Upper lobe of left lung (tissue), 6 donors: ENCODE results near the gene NEURL2. TPM values are rescaled to one million over a fixed set of nuclear protein-coding genes. Genes with fewer than 3 reads are reported as not detected.

ENCODE experiments used
- ATAC-seq, 2 donors: fragments of 200-7000 bp; cut with Tn5 transposase; one replicate each; pipeline ENCODE4 v1.9.1; 2022; ENCODE audit warnings: mild to moderate bottlenecking in 2 of 2, moderate library complexity in 2 of 2; ENCODE audit not compliant: low FRiP score in 2 of 2
- DNase-seq, 2 donors: peaks; one replicate each; pipeline ENCODE4 v3.0.0-alpha.2; 2019 to 2020
- H3K27ac ChIP-seq, 4 donors: fragments of 200-600 bp; sonication (generic); one replicate each; pipeline ENCODE4 v1.5.1; 2016 to 2019
- H3K27me3 ChIP-seq, 4 donors: fragments of 200-600 bp; sonication (generic); one replicate each; pipeline ENCODE4 v1.5.1; 2017 to 2019
- H3K36me3 ChIP-seq, 4 donors: fragments of 200-600 bp; sonication (generic); one replicate each; pipeline ENCODE4 v1.5.1; 2016 to 2019
- H3K4me1 ChIP-seq, 4 donors: fragments of 200-600 bp; sonication (generic); one replicate each; pipeline ENCODE4 v1.5.1; 2018 to 2019
- H3K4me3 ChIP-seq, 4 donors: fragments of 200-600 bp; sonication (generic); one replicate each; pipeline ENCODE4 v1.5.1; 2017 to 2019; ENCODE audit warnings: mild to moderate bottlenecking in 2 of 4, moderate library complexity in 1 of 4
- H3K9me3 ChIP-seq, 4 donors: fragments of 200-600 bp; sonication (generic); one replicate each; pipeline ENCODE4 v1.5.1; 2018 to 2019
- EP300 ChIP-seq, 4 donors: sonication (generic); formaldehyde crosslinking; IDR thresholded peaks; one replicate each; pipeline ENCODE4 v1.5.1; 2017; ENCODE audit warnings: antibody characterized with exemption in 4 of 4, control low read depth in 2 of 4
- POLR2A ChIP-seq, 4 donors: fragments of 450-650 bp; IDR thresholded peaks; one replicate each; pipeline ENCODE4 v1.5.1; 2016 to 2017; ENCODE audit warnings: antibody characterized with exemption in 4 of 4, mild to moderate bottlenecking in 2 of 4
- POLR2AphosphoS5 ChIP-seq, 2 donors: sonication (generic); formaldehyde crosslinking; IDR thresholded peaks; one replicate each; pipeline ENCODE4 v1.5.1; 2017; ENCODE audit warnings: antibody characterized with exemption in 2 of 2
- WGBS, 2 donors: methylation state at CpG; one replicate each; pipeline ENCODE4 v1.1.5; 2017 to 2018; 5-methylcytosine and 5-hydroxymethylcytosine counted together
- total RNA-seq, 6 donors: library from RNA; depleted of rRNA in 4 of 6; stranded (reverse); fragments of >200 nt in 4 of 6; gene quantifications; one replicate each; pipeline versions ENCODE4 v1.1.0 to v1.2.1, GENCODE V29; 2016 to 2021
- TF ChIP-seq, protein P1 (sequence below), 6 experiments: fragments of 450-650 bp in 4 of 6; fragments of 200-600 bp in 2 of 6; sonication (generic) in 2 of 6; IDR thresholded peaks; one replicate each; pipeline ENCODE4 v1.5.1; 2016 to 2019; ENCODE audit warnings: antibody characterized with exemption in 6 of 6
- donor health status: DM: no; HTN: no; CAD: no; lungs with moderate emphysema.
- donor health status: DM: no; HTN: yes; CAD: no; lungs with severe emphysema.

NEURL2 gene
- total RNA-seq, 6 donors from 2014 or later, result 3.9 to 31.4 (median 5.5) TPM

DNA sequence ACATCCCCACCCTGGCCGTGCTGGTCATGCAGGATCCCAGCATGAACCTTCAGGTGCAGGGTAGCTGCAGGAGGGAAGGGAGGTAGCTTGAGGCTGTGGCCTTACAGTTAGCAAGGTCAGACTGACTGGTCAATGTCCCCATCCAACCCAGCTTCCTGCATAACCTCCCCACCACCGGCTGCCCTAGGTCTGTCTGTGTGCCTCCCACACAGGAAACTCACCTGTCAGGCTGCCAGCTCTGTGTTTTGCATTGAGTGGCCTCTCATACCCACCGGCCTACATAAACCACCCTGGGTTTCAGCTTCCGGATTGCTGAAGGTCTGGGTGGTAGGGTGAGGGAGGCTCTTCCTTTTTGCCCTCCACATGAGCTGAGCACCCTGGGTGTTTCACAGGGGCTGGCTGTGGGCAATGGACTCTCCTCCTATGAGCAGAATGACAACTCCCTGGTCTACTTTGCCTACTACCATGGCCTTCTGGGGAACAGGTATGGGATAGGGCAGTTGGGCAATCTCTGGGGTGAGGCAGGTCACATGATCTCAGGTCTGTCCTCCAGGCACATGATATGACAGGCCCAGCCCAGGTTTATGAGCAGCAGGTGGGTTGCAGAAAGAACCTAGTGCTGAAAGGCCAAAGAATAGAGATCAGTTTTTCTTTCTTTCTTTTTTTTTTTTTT, 2.0 kb upstream of the NEURL2 start:
- no peaks in the 10 kb centered on the region for H3K27me3 ChIP-seq
- H3K4me3 ChIP-seq, result peak overlapping the region in 1 of 4 donors; percentile 90
- ATAC-seq (no peak), DNase-seq (no peak)
- H3K4me1 ChIP-seq, result peaks cover 23 to 35% (median 28%) of the 10 kb centered on the region in 4 donors
- WGBS, 2 donors, result 56 to 59% methylated on average over 2 to 4 of the region's 4 CpGs
- H3K9me3 ChIP-seq, result no peaks in the 10 kb centered on the region
- peaks cover 19 to 51% (median 48%) of the 10 kb centered on the region in 4 donors for H3K36me3 ChIP-seq
- TF ChIP-seq POLR2AphosphoS5 (IDR thresholded peaks at IDR 0.05), result no peak
- no peak for TF ChIP-seq EP300 (IDR thresholded peaks at IDR 0.05)
- TF ChIP-seq POLR2A (IDR thresholded peaks at IDR 0.05), result peak in 1 of 4 donors; percentile 33
- H3K27ac ChIP-seq, result peak overlapping the region in 3 of 4 donors; percentile 35 to 91 (median 59)

GRCh38 chr20:45892049-45892825, 1.2 kb upstream of the NEURL2 start:
- H3K4me3 ChIP-seq, result peak overlapping the region in 3 of 4 donors; percentile 90 to 96 (median 90)
- no peaks in the 10 kb centered on the region for H3K27me3 ChIP-seq
- 79 to 81% methylated on average over 9 of the region's 9 CpGs for WGBS, 2 donors
- peak overlapping the region; percentile 59 to 91 (median 80) for H3K27ac ChIP-seq
- ATAC-seq (no peak), DNase-seq (peak in 1 of 2 donors; percentile 40)
- H3K9me3 ChIP-seq, result no peaks in the 10 kb centered on the region
- H3K36me3 ChIP-seq, result peaks cover 16 to 46% (median 41%) of the 10 kb centered on the region in 4 donors
- no peak for TF ChIP-seq EP300 (IDR thresholded peaks at IDR 0.05)
- TF ChIP-seq POLR2AphosphoS5 (IDR thresholded peaks at IDR 0.05), result no peak
- no peak for TF ChIP-seq POLR2A (IDR thresholded peaks at IDR 0.05)
- TF ChIP-seq, protein P1, sequence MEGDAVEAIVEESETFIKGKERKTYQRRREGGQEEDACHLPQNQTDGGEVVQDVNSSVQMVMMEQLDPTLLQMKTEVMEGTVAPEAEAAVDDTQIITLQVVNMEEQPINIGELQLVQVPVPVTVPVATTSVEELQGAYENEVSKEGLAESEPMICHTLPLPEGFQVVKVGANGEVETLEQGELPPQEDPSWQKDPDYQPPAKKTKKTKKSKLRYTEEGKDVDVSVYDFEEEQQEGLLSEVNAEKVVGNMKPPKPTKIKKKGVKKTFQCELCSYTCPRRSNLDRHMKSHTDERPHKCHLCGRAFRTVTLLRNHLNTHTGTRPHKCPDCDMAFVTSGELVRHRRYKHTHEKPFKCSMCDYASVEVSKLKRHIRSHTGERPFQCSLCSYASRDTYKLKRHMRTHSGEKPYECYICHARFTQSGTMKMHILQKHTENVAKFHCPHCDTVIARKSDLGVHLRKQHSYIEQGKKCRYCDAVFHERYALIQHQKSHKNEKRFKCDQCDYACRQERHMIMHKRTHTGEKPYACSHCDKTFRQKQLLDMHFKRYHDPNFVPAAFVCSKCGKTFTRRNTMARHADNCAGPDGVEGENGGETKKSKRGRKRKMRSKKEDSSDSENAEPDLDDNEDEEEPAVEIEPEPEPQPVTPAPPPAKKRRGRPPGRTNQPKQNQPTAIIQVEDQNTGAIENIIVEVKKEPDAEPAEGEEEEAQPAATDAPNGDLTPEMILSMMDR (IDR thresholded peaks at IDR 0.05), result no peak
- peaks cover 23 to 35% (median 28%) of the 10 kb centered on the region in 4 donors for H3K4me1 ChIP-seq

DNA sequence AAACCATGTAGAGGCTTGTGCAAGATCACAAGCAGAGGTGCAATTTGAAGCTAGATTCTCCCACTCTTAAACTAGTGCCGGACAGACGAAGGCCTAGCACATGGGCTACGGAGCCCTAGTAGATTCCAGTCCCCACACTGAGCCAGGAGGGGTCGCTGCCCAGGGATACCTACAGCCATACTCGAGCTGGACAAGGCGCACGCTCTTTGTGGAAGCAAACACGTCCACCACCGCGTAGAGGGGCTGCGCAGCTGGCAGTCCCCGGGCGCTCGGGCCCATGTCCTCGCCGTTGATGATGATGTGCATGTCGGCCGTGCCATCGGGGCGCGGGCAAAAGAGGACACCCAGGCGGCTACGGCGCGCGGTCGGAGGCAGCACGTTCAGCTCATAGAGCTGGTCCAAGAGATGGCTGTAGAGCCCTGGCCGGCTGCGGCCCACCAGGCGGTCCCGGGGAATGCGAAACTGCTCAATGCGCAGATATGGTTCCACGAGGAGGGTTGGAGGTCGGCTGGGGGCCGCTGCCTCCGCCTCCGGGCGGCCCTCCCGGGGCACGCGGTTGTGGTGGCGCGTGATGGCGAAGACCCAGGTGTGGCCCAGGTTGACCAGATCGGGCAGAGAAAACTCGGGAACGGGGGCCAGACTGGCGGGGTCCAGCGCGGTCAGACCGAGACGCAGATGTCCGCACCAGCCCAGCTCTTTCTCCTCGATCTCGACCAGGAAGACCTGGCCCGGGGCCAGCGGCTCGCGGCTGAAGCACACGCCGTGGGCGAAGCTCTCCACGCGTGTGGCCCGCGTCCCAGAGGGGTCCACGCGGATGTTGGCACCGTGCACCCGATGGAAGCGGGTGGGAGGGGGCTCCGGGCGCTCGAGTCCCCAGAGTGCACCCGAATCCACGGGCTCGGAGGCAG, 677 bp downstream of the NEURL2 start:
- WGBS, 2 donors, result 2 to 4% methylated on average over 23 to 55 of the region's 79 CpGs
- H3K4me1 ChIP-seq, result peaks cover 23 to 35% (median 28%) of the 10 kb centered on the region in 4 donors
- peak; percentile 90 to 92 for DNase-seq

GRCh38 chr20:45888681-45889080, 2.3 kb downstream of the NEURL2 start:
- 93 to 100% methylated on average over 2 to 3 of the region's 3 CpGs for WGBS, 2 donors
- ATAC-seq, result no peak
- H3K4me3 ChIP-seq, result no peak overlapping the region
- H3K4me1 ChIP-seq, result peaks cover 26 to 44% (median 32%) of the 10 kb centered on the region in 4 donors
- no peaks in the 10 kb centered on the region for H3K9me3 ChIP-seq
- no peaks in the 10 kb centered on the region for H3K27me3 ChIP-seq
- TF ChIP-seq, protein P1 (IDR thresholded peaks at IDR 0.05), result no peak
- TF ChIP-seq EP300 (IDR thresholded peaks at IDR 0.05), result no peak
- H3K36me3 ChIP-seq, result peaks cover 0 to 40% (median 16%) of the 10 kb centered on the region in 4 donors
- H3K27ac ChIP-seq, result no peak overlapping the region
- DNase-seq, result no peak

More for the DNA sequence above, 677 bp downstream of the NEURL2 start:
- peaks cover 8 to 45% (median 26%) of the 10 kb centered on the region in 4 donors for H3K36me3 ChIP-seq
- no peak for TF ChIP-seq EP300 (IDR thresholded peaks at IDR 0.05)
- TF ChIP-seq POLR2AphosphoS5 (IDR thresholded peaks at IDR 0.05), result peak in 1 of 2 donors; percentile 48
- peak in 1 of 4 donors; percentile 25 for TF ChIP-seq POLR2A (IDR thresholded peaks at IDR 0.05)
- TF ChIP-seq, protein P1 (IDR thresholded peaks at IDR 0.05), result peak; percentile 56 to 75 (median 68)
- ATAC-seq, result peak; percentile 83 to 91
- peak overlapping the region; percentile 59 to 91 (median 80) for H3K27ac ChIP-seq
- no peaks in the 10 kb centered on the region for H3K27me3 ChIP-seq
- peak overlapping the region; percentile 71 to 96 (median 90) for H3K4me3 ChIP-seq
- H3K9me3 ChIP-seq, result no peaks in the 10 kb centered on the region
